SH-SY5Y (cell line): ENCODE measurements around the gene CCND3.

Source experiments
- GATA2 ChIP-seq: IDR thresholded peaks from 2 replicates; pipeline ENCODE4 v1.6.1; 2011; ENCODE audit warnings: mild to moderate bottlenecking, low read depth, low read length
- GATA3 ChIP-seq: IDR thresholded peaks from 2 replicates; pipeline ENCODE4 v1.6.1; 2011; ENCODE audit warnings: low read depth, mild to moderate bottlenecking, low read length, moderate library complexity

Gene CCND3

DNA sequence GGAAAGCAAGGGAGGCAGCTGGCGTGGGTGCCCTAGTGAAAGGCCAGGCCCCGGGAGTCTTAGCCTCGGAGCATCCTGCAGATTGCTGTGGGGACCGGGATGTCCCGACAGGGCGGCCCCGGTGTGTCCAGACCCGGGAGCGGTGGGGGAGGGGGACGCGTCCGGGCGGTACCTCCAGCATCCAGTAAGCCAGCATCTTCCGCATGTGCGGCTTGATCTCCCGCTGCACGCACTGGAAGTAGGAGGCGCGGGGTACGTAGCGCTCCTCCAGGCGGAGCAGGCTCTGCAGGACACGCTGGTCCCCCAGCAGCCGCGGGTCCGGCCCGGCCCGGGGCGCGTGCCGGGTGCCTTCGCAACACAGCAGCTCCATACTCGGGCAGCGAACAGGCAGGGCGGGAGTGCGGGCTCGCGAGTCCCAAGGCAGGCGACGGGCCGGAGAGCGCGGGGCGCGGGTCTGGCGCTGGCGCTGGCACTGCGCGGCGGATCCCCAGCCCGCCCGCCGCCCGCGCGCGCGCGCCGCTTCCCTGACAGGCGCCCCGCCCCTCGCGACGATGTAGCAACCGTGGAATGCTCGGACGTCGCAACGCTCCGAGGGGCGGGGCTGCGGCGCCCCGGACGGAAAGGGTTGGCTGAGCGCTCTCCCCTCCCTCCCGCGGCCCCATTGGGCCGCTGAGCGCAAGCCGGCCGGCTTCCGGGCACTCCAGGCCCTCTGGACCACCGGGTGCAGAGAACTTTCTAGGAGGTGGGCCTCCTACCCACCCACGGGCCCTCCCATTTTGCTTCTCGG is at the start of gene CCND3:
Gene CCND3 (minus strand): TSS at position 529 of the 787 bp plus-strand sequence. CDS start 159 bp downstream, at position 370.
- TF ChIP-seq GATA3 = no peak
- TF ChIP-seq GATA2 = no peak

DNA sequence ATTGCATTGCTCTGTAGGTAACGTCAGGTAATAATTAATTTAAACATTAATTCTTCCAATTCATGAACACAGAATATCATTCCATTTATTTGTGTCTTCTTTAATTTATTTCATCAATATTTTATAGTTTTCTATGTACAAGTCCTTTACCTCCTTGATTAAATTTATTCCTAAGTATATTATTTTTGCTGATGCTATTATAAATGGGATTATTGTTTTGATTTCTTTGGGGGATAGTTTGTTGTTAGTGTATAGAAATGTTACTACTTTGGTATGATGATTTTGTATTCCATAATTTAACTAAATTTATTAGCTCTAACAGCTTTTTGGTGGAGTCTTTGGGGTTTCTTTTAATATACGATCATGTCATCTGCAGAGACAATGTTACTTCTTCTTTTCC is 44.7 kb upstream of the CCND3 start:
- TF ChIP-seq GATA2 = no peak
- TF ChIP-seq GATA3 = no peak

- TF ChIP-seq GATA2 (no peak), GATA3 (no peak)
These were observed 43.0 kb upstream of the CCND3 start for GRCh38 chr6:41984623-41985022.

DNA sequence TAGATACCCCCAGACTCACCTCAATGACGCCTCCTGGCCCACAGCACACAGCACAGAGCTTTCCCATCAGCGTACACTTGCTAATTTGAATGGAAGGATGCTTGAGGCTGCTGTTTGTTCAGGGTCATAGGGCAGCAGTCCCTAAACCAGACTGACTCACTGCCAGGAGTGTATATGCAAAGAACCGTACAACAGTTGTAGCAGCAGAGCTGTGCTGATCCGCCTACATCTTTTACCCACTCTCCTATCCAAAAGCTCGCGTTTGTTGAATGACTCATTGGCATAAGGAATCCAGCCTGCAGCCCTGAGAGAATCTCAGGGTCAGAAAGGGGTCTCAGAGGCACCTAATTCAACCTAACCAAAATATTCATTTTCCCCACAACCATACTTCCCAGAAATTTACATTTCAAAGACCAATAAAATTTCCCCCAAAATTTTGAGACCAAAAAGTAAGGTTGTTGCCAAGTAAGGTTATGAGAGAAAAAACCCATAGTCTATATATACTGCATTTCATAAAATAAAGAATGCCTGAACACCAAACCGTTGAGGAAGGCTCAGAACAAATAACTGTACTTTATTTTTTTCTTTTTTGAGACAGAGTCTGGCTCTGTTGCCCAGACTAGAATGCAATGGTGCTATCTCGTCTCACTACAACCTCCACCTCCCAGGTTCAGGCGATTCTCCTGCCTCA is 35.3 kb upstream of the CCND3 start:
- TF ChIP-seq GATA3 = no peak
- TF ChIP-seq GATA2 = no peak

- TF ChIP-seq GATA3 (no peak), GATA2 (no peak)
These were observed 33.7 kb upstream of the CCND3 start for GRCh38 chr6:41975276-41975675.

GRCh38 chr6:41974281-41974825 is 32.7 kb upstream of the CCND3 start:
- TF ChIP-seq GATA2 (no peak), GATA3 (no peak)

GRCh38 chr6:41972826-41973225 is 31.2 kb upstream of the CCND3 start:
- no peak for TF ChIP-seq GATA2
- no peak for TF ChIP-seq GATA3

GRCh38 chr6:41970436-41970846 is 28.8 kb upstream of the CCND3 start:
- TF ChIP-seq GATA2 (no peak), GATA3 (no peak)

DNA sequence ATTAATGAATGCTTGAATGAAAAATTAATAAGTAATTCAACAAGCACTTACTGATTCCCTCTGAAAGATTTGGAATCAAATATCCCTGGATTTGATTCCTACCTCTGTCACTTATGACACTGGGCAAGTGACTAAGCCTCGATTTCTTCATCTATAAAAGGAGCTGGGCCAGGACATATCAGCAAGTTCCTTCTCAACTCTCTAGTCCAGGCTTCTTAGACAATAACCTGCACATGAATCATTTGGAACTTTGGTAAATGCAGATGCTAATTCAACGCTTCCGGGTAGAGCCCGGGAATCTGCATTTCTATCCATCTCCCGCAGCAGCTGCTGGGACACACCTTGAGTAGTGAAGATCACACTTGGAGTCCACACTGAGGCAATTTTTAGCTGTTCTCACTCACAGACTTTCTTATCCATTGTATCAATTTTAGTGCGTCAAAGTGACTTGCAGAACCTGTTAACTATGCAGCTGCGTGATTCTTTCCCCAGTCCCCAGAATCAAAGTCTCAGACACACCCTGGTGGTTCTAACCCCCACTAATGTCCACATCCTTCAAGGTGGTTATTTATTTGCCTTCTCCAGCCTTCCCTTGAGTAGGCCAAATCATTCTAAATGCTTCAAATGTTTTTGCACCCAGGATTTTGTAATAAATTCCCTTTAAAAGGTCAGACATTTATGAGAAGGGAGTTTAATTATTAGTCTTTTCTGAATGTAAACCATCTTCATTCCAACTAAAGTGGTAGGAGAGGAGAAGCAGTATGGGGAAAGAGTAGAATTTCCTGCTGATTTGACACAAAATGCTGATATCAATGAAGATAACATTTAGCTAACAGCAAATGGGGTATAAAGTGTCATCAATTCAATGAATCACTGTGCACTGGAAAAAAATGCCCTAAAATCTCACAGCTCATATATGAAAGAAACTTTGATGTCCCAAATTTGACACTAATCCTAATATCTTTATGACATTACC is 26.0 kb upstream of the CCND3 start:
- TF ChIP-seq GATA2 (no peak), GATA3 (no peak)

DNA sequence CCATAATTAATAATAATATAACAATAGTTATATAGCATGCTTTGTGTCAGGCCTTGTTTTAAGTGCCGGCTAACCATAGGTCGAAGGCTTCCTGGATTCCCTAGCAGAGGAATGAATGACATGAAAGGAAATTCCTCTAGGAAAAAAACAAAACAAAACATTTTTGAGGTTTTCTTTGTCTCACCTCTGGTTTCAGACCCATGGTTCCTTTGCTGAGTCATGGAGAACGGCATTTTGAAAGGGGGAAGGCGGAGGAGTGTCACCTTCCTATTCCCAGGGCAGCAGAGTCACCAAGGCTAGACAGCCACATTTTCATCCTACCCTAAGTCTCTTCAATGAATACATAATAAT is 25.3 kb upstream of the CCND3 start:
- TF ChIP-seq GATA2 = no peak
- TF ChIP-seq GATA3 = no peak

- no peak for TF ChIP-seq GATA2
- no peak for TF ChIP-seq GATA3
These were observed 24.8 kb upstream of the CCND3 start for GRCh38 chr6:41966214-41966920.

GRCh38 chr6:41965429-41966213 is 24.0 kb upstream of the CCND3 start:
- TF ChIP-seq GATA3 (no peak), GATA2 (no peak)
